IPS DF 6.9 (cell line): ENCODE data around the gene BTN3A1.
A peak's percentile ranks its signal among the peaks of the same experiment; 100 is the strongest.
"Not testable (repeated sequence)": the region's sequence is repeated elsewhere in the genome, so short reads cannot be mapped to it uniquely, and the experiment has no call there.

Experiments used
- DNase-seq: peaks from one replicate; pipeline ENCODE4 v3.0.0-alpha.2; 2013; ENCODE audit warnings: low read depth, low spot score
- H3K27ac ChIP-seq: one replicate; pipeline ENCODE4 v1.5.1; 2013; ENCODE audit warnings: low read length, control low read depth
- H3K27me3 ChIP-seq: 2 replicates; pipeline ENCODE4 v1.6.1; 2013; ENCODE audit warnings: mild to moderate bottlenecking, low read length; ENCODE audit not compliant: control insufficient read depth, insufficient read depth
- H3K36me3 ChIP-seq: 2 replicates; pipeline ENCODE4 v1.6.1; 2013; ENCODE audit warnings: low read length; ENCODE audit not compliant: control insufficient read depth, insufficient read depth
- H3K4me1 ChIP-seq: 2 replicates; pipeline ENCODE4 v1.6.1; 2013; ENCODE audit warnings: low read length; ENCODE audit not compliant: control insufficient read depth, insufficient read depth
- H3K4me3 ChIP-seq: 2 replicates; pipeline ENCODE4 v1.5.1; 2013; ENCODE audit warnings: mild to moderate bottlenecking, low read length
- H3K9me3 ChIP-seq: 2 replicates; pipeline ENCODE4 v1.6.1; 2013; ENCODE audit warnings: low read length, inconsistent platforms; ENCODE audit not compliant: control insufficient read depth, insufficient read depth
- WGBS: extraction: QIAGEN DNeasy Blood & Tissue Kit; methylation state at CpG from one replicate; pipeline ENCODE4 v1.1.7; 2013; ENCODE audit warnings: mixed read lengths, missing lambda C conversion rate; ENCODE audit not compliant: insufficient read length, insufficient coverage; 5-methylcytosine and 5-hydroxymethylcytosine counted together

The BTN3A1 gene

DNA sequence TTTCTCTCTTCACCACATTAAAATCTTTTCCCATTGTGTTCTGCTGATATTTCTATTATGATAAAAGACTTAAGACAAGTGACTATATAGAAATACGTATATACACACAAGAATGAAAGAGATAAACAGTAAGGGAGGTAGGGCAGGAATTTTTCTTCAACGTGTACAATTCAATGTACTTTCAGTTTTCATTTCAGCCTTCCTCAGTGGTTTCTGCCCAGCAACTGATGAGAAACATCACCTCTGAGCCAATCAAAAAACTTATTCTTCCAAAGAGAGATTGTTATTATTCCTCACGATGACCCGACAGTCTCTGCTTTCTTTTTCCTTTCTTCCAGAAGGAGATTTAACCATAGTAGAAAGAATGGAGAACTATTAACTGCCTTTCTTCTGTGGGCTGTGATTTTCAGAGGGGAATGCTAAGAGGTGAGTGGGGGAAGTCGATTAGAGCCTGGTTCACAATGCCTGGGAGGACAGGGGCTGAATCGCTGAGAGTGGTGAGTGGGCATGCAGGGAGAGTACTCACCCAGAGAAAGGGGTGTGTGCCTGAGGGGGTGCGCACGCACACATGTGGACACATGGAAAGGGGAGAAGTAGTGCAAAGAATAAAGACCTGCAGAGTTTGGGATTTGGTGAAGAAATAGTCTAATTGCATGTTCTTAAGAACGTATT, at the start of gene BTN3A1:
BTN3A1 (plus strand) TSS at position 289 of the 672 bp plus-strand sequence. CDS start 3,289 bp downstream, outside the sequence.
- DNase-seq, result no peak
- no peaks in the 10 kb centered on the region for H3K27me3 ChIP-seq
- no peaks in the 10 kb centered on the region for H3K36me3 ChIP-seq
- H3K27ac ChIP-seq, result no peak within 1 kb of the TSS
- no peaks in the 10 kb centered on the region for H3K4me1 ChIP-seq
- no CpG with 5 or more reads among the region's 9 CpGs for WGBS
- H3K9me3 ChIP-seq, result no peaks in the 10 kb centered on the region
- peak within 1 kb of the TSS; percentile 48; the same call in 1 of the 2 replicates for H3K4me3 ChIP-seq

DNA sequence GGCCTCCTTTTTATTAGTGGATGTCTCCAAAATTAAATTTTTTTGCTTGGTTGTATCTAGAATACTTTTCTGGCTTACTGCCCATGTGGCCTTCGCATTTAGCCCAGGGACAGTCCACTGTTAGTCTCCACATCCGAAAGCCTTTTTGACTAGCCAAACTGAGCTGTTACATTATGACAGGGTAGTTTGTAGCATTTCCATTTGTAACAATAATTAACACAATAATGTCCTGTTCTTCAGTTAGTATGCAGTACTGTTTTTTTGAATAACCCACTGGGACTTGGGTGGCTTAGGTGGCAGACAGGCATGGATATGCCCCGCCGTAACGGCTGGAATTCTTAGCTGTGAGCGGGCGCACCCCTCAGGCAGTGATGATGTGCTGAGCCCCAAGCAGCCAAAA, 49.8 kb upstream of the BTN3A1 start:
- no CpG with 5 or more reads among the region's 7 CpGs for WGBS
- Histone ChIP-seq H3K4me1 (peaks cover 5% of the 10 kb centered on the region), H3K27me3 (no peaks in the 10 kb centered on the region), H3K9me3 (no peaks in the 10 kb centered on the region), H3K27ac (no peak overlapping the region), H3K36me3 (no peaks in the 10 kb centered on the region), H3K4me3 (no peak overlapping the region)
- DNase-seq, result no peak

DNA sequence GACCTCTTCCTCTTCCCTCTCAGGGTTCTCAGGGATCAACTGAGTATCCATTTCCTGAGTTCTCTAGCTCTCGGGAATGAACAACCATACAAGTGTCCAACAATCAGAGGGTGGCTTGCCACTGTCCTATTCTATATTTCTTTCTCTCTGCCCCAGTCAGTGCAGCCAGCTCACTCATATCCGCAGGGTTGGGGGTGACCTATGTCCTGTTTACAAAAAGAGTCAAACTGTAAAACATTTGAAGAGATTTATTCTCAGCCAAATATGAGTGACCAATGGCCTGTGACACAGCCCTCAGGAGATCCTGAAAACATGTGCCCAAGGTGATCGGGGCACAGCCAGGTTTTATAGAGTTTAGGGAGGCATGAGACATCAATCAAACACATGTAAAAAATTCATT, 47.9 kb upstream of the BTN3A1 start:
- no CpG with 5 or more reads among the region's 3 CpGs for WGBS
- DNase-seq, result no peak
- Histone ChIP-seq H3K4me3 (no peak overlapping the region), H3K27ac (no peak overlapping the region), H3K27me3 (no peaks in the 10 kb centered on the region), H3K36me3 (no peaks in the 10 kb centered on the region), H3K9me3 (no peaks in the 10 kb centered on the region), H3K4me1 (peaks cover 5% of the 10 kb centered on the region)

DNA sequence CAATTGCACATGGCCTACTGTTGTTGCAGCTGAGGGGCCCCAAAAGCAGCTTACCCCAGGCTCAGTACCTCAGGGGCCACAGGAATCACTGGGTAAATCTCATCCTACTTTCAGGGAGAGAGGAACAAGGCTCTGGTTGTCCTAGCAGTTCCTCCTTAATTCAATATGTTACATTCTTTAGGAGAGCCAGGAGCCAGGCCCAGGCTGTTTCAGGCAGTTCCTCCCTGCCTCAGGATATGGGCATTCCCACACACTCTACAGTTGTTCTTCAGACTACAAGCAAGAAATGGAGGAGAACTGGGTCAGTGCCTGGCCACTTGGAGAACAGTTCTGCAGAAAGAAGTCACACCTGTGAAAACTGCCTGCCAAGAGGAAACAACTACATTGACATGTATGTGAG, 46.7 kb upstream of the BTN3A1 start:
- Histone ChIP-seq H3K9me3 (no peaks in the 10 kb centered on the region), H3K4me1 (peaks cover 5% of the 10 kb centered on the region), H3K27ac (no peak overlapping the region), H3K36me3 (no peaks in the 10 kb centered on the region), H3K27me3 (no peaks in the 10 kb centered on the region), H3K4me3 (no peak overlapping the region)
- DNase-seq, result no peak

DNA sequence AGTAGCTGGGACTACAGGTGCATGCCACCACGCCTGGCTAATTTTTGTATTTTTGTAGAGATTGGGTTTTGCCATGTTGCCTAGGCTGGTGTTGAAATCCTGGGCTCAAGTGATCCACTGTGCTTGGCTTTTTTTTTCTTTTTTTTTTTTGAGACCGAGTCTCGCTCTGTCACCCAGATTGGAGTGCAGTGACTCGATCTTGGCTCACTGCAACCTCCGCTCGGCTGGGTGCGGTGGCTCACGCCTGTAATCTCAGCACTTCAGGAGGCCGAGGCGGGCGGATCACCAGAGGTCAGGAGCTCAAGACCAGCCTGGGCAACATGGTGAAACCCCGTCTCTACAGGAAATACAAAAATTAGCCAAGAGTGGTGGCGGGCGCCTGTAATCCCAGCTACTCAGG, 44.5 kb upstream of the BTN3A1 start:
- H3K27ac ChIP-seq, H3K36me3 ChIP-seq, DNase-seq, H3K27me3 ChIP-seq, H3K4me1 ChIP-seq, H3K9me3 ChIP-seq, H3K4me3 ChIP-seq: not testable (repeated sequence)
- WGBS, result no CpG with 5 or more reads among the region's 14 CpGs

DNA sequence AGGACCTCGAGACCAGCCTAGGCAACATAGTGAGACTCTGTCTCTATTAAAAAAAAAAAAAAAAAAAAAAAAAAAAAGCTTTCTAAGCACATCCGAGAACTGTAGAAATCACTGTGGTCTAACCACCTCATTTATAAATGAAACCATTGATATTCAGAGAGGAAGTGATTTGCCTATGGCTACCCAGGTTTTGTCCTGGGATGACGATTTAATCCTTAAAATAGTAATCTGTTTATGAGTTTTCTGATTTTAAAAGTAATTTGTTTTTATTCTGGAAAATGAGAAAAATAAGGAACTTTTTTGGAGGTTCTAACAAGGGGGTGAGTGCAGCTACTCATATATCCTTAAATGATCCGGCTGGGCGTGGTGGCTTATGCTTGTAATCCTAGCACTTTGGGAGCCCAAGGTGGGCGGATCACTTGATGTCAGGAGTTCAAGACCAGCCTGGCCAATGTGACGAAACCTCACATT, 43.5 kb upstream of the BTN3A1 start:
- H3K36me3 ChIP-seq, result no peaks in the 10 kb centered on the region
- no peaks in the 10 kb centered on the region for H3K27me3 ChIP-seq
- no peak overlapping the region for H3K27ac ChIP-seq
- H3K4me3 ChIP-seq, result no peak overlapping the region
- peaks cover 5% of the 10 kb centered on the region for H3K4me1 ChIP-seq
- no CpG with 5 or more reads among the region's 7 CpGs for WGBS
- no peaks in the 10 kb centered on the region for H3K9me3 ChIP-seq
- DNase-seq, result no peak

DNA sequence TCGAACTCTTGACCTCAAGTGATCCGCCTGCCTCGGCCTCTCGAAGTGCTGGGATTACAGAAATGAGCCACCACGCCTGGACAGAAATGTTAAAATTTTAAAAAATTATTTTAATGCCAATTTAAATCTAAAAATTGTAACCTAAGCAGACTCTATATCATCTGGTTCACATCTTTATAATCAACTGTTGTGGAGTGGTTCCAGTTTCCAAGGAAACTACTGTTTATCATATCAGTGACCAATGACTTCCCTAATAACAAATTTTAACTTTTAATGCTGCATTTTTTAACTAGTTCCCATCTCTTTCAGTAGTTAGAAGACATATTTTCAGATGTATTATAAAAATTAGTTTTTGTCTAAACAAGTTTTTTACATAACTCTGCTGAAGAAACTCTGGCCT, 42.3 kb upstream of the BTN3A1 start:
- H3K27ac ChIP-seq, result no peak overlapping the region
- no peaks in the 10 kb centered on the region for H3K27me3 ChIP-seq
- no CpG with 5 or more reads among the region's 5 CpGs for WGBS
- no peak overlapping the region for H3K4me3 ChIP-seq
- no peak for DNase-seq
- H3K36me3 ChIP-seq, result no peaks in the 10 kb centered on the region
- H3K9me3 ChIP-seq, result no peaks in the 10 kb centered on the region
- H3K4me1 ChIP-seq, result peaks cover 3% of the 10 kb centered on the region

DNA sequence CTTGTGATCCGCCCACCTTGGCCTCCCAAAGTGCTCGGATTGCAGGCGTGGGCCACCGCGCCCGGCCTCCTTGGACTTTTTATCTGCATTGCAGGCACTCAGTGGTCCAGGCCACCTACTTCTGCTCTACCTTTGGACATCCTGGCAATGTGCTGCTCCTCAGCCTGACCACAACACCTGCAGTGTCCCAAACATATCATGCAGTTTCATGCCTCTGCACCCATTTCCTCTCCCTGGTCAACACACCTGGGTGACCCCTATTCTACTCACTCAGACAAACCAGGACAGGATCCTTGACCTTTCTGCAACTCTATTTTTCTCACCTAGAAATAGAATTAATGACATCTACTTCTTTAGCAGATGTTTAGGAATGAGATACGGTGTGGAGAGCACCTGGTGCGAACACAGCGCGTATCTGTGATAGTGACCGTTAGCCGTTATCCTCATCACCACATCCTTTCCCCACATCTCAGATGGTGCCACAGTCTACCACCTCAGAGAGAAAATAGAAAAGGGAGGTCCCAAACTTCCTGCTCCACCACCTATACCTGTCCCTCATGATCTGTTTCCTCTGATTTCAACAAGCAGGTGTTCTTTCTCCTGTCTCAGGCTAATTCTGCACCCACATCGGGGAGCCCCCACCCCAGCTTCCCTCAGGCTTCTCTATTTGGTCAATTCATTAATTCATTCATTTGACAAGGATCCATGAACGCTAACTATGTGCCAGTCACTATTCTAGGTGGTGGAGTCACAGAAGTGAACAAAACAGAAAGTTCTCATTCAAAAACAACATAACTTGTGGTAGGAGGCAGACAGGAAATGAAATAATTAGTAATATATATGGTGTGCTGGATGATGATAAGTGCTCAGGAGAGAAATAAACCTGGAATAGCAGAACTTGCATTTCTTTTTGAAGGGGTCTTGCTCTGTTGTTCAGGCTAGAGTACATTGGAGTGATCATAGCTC, 41.3 kb upstream of the BTN3A1 start:
- H3K36me3 ChIP-seq, result no peaks in the 10 kb centered on the region
- H3K27me3 ChIP-seq, result no peaks in the 10 kb centered on the region
- no peak for DNase-seq
- H3K4me3 ChIP-seq, result no peak overlapping the region
- WGBS, result no CpG with 5 or more reads among the region's 14 CpGs
- no peaks in the 10 kb centered on the region for H3K9me3 ChIP-seq
- H3K27ac ChIP-seq, result no peak overlapping the region
- H3K4me1 ChIP-seq, result no peaks in the 10 kb centered on the region

DNA sequence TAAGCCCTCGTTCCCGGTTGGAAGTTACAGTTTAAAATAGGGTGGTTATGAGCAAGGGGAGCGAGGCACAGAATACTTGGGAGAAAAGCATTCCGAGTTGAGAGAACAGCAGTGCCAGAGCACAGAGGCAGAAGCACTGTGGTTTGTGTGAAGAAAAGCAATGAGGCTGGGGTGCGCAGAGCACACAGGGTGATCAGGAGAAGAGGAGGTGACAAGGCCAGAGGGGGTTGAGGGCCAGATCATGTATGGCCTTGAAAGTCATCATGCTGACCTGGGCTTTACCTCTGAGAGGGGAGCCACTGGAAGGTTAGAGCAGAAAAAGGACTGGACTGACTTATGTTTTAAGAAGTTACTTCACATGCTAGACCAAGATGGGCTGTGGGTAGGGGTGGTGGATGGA, 40.5 kb upstream of the BTN3A1 start:
- no peaks in the 10 kb centered on the region for H3K27me3 ChIP-seq
- no peak overlapping the region for H3K4me3 ChIP-seq
- H3K4me1 ChIP-seq, result no peaks in the 10 kb centered on the region
- no CpG with 5 or more reads among the region's 5 CpGs for WGBS
- no peaks in the 10 kb centered on the region for H3K9me3 ChIP-seq
- H3K27ac ChIP-seq, result no peak overlapping the region
- no peak for DNase-seq
- H3K36me3 ChIP-seq, result no peaks in the 10 kb centered on the region

DNA sequence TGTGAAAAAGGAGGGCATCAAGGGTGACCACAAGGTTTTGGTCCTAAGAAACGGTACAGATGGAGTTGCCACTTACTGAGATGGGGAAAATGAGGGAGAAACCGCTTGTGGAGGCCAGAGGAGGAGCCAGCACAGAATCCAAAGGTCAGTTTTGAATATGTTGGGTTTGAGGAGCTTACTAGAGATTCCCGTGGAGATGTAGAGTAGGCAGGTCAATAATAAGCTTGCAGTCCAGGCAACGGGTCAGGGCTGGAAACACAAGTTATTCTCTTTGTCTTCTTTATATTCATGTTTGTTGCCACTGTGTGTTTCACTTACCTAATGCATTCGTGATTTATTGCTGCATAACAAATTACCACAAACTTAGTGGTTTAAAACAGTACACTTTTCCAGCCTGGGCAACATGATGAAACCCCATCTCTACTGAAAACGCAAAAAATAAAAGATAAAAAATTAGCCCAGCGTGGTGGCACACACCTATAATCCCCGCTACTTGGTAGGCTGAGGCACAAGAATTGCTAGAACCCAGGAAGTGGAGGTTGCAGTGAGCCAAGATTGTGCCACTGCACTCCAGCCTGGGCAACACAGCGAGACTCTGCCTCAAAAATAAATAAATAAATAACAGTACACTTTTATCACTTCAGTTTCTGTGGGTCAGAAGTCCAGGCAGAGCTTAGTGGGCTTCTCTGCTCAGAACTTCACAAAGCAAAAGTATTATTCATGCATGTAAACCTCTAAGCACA, 39.8 kb upstream of the BTN3A1 start:
- H3K36me3 ChIP-seq, result no peaks in the 10 kb centered on the region
- no peaks in the 10 kb centered on the region for H3K9me3 ChIP-seq
- H3K4me1 ChIP-seq, result no peaks in the 10 kb centered on the region
- H3K27ac ChIP-seq, result no peak overlapping the region
- no CpG with 5 or more reads among the region's 9 CpGs for WGBS
- H3K4me3 ChIP-seq, result no peak overlapping the region
- DNase-seq, result no peak
- no peaks in the 10 kb centered on the region for H3K27me3 ChIP-seq
